8988T (cell line): ENCODE results near the gene DLX6.
"Not testable (repeated sequence)": the region's sequence is repeated elsewhere in the genome, so short reads cannot be mapped to it uniquely, and the experiment has no call there.

Experiments used
- DNase-seq: peaks from one replicate; pipeline ENCODE4 v3.0.0; 2011

The DLX6 gene

DNA sequence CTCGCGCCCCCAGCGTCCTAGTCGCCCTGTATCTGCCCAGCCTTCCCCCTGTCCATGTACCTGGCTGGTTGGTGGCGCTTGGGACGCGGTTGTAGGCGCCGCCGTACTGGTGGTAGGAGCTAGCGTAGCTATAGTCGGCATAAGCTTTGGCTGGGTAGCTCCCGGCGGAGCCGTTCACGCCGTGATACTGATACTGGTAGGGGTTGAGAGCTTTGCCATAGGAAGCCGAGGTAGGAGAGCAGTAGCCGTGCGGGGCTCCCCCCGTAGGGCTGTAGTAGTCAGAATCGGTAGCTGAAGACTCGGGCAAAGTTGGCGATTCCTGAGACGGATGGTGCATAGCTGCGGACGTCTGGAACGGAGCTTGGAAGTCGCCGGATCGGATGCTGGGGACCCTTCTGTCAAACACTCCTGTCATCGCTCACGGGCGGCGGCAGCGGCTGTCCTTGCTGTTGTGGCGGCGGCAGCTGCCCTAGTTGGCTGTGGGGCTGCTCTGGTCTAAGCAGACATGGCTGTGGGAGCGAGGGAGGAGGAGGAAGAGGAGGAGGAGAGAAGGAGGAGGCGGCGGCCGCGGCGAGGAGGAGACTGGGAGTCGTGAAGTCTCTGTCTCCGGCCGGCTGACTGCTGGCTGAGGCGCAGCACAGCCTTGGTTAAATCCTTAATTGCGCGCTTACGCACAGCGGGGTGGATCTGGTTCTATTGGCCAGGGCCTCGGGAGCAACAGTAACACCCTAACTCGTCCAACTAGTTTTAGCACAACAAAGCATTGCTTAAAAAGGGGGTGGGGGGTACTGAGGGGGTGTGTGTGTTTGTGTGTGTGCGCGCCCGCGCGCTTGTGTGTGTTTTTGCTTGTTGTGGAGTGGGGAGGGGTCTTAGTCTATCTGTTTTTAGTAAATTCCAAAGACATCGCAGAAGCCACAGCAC lies 19.1 kb downstream of the DLX6 start, which contains the start of gene DLX5:
DLX5 (minus strand) TSS at position 623 of the 921 bp plus-strand sequence; CDS start at position 415, 208 bp downstream.
- DNase-seq: no peak

DNA sequence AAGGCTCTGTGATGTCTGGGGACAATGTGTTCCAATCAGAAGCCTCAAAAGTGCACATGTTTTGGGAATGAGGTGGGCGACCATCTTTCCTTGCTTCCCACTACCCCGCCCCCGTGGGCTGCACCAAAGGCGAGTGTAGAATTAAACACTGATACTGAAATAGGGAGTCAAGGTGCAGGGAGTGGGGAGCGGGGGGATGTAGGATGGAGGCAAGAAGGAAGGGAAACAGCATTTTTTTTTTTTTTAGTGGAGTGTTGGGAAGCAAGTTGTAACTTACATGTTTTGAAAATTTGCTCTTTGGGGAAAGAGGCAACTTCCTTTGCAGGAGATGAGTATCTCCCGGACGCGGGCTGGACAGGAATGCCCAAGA lies 19.8 kb downstream of the DLX6 start:
- DNase-seq: no peak

DNA sequence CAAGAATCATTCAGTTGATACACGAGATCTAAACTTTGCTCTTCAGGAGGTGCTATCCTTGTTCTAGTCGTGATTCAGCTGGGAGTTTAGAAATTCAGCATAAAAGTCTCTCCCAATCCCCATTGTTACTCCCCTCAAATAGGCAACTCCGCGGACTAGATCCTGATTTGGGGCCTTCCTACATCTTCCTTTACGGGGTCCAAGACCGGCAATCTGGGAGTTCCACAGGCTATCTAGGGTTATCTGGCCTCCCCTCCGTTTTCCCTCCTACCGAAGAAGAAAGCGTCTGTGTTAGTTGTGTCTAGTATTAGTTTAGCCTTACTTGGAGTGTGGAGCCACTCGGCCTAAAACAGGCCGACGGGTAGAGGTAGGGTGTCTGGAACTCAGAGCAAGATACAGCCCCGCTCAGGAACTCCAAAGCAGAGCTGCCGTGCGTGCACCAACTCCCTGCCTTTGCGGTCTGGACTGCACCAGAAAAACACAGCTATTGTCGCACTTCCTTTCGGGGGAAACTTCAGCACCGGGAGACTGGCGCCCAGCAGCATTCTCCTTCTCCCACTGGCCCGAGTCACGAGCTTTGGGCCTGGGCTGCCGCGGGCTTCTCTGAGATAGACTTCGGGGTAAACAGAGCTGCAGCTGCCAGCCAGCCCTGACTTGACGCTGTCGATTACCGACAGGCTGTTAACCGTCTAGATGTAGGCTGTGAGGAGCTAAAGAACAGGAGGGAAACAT lies 20.8 kb downstream of the DLX6 start:
- no peak for DNase-seq

DNA sequence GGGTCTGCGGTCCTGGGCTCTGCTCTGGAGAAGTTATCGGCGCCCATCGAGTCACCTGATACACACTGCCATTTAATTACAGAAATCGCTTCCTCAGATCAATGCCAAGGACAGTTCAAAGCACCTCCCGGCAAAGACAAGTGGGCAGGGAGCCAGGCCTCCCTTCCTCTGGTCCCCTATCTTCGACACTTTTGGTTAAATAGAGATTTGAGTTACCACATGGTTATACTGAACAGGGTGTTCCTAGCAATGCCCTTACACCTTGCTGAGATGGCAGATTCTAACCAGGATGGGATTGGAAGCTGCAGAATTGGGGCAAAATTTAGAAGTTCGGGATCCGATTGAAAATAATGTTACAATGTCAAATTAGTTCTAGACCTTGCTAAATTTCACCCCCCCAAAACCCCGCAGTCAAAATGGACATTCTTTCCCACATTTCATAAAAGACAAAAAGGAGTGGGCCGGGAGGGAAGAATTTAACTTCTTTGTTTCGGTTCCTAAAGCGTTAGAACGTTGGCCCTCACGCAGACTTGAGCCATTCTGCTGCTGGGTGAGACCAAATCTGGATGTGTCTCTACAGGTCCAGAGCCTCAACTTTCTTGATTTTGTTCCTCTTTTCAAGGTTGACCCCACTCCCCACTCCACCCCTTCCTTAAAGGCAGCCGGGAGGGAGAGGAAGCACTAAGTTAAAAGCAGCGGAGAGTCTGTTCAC lies 21.5 kb downstream of the DLX6 start:
- no peak for DNase-seq

DNA sequence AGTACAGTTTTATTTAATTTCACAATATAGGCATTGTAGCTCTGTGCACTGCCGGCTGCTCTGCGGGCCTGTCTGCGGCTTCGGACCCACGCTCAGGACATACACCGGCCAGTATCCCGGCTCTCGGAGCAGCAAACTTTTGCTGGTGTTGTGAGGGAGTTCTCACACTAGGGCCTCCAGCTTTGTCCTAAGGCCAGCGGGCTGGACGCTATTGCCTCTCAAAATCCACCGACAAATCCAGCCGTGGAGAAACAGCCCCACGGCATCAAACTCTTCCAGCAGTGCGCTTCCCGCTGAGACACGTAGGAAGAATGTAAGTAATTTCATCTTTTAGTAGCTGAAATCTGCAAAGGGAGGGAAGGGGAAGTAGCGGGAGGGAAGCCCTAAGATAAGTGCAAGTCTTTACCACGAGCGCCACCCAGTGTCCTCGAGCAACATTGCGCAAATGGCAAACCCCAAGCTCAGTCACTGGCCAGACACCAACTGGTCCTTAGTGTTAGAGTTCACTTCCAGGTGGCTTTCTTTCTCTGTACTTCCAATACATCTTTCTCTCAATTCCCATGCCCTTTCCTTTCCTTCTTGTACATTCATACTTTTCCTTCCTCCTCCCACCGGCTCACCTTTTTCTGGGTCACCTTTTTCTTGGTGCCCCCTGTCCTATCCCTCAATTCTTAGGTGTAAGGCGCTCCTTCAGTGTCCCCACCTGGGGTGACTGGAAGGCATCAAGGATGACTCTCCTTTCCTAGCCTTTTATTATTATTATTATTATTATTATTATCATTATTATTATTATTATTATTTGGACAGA lies 22.3 kb downstream of the DLX6 start:
- DNase-seq: no peak

DNA sequence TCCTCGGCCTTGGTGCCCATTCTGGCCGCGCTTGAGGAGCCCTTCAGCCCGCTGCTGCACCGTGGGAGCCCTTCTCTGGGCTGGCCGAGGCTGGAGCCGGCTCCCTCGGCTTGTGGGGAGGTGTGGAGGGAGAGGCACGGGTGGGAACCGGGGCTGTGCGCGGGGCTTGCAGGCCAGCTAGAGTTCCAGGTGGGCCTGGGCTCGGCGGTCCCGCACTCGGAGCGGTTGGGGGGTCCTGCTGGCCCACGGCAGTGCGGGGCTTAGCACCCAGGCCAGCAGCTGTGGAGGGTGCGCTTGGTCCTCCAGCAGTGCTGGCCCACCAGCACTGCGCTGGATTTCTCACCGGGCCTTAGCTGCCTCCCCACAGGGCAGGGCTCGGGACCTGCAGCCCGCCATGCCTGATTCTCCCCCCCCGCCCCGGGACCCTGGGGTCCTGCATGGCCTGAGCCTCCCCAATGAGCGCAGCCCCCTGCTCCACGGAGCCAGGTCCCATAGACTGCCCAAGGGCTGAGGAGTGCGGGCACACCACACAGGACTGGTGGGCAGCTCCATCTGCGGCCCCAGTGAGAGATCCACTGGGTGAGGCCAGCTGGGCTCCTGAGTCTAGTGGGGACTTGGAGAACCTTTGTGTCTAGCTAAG lies 29.0 kb downstream of the DLX6 start:
- DNase-seq: not testable (repeated sequence)

DNA sequence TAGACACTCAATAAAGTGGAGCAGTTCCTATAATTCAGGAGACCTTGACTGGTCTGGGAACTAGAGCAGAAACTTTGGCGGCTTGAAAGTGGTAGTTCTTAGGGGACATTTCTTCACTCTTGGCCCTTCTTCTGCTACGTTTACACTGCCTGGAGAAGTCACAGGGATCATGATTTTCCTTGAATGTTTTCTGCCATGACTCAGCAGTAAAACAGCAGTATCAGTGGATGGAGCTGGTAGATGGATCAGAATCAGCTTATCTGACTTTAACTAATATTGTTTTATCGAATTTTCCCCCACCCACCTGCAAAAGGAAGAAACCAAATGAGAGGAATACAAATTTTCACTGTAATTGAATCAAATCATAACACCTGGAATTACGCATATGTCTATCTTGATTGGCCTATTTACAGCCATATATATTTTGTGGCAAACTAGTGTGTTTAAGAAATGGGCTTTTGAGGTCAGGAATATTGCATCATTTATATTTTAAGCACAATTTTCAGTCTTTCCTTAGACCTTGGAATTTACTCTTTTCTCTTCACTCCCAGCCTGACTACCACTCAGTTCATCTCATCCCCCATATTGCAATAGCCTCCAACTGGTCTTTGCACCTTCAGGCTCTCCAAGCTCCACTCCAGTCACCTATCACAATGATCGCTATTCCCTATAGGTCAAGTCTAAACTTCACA lies 34.2 kb downstream of the DLX6 start:
- no peak for DNase-seq

DNA sequence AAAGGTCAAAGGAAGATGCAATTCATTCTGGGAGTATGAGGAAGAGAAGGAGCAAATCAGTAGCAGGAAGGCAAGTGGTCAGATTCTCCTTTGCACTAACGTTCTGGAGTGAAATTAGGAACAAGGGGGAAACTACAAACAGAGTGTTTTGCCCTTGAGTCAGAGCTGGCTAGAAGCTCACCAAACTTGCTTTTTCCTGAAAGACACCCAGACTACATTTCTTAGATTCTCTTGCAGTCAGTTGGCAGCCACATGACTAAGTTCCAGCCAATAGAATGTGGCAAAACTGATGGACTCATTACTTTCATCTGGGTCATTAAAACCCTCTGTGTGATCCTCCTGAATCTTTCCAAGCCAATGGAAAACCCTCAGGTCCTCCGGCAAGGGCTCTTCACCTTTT lies 37.9 kb downstream of the DLX6 start:
- no peak for DNase-seq
